Right lobe of liver (tissue), 4 donors: Measurements from ENCODE around the gene BZW1.

Experiments used
- CTCF ChIP-seq, 4 donors: fragments of 200-600 bp in 3 of 4; fragments of 450-650 bp in 1 of 4; IDR thresholded peaks; one replicate each; pipeline versions ENCODE4 v1.5.1 to v1.8.0; 2016 to 2022; ENCODE audit warnings: antibody characterized with exemption in 4 of 4, mild to moderate bottlenecking in 2 of 4
- POLR2A ChIP-seq: fragments of 450-650 bp; IDR thresholded peaks from one replicate; pipeline ENCODE4 v1.6.1; 2017; ENCODE audit warnings: antibody characterized with exemption, mild to moderate bottlenecking
- donor health status: DM: no; HTN: no; CAD: no.
- donor health status: DM: no; HTN: no; CAD: no.
- donor health status: DM: no; HTN: yes; CAD: no.

- TF ChIP-seq POLR2A (no peak), CTCF (IDR thresholded peaks at IDR 0.05) (no peak)
These were observed 34.1 kb downstream of the BZW1 start for GRCh38 chr2:200845669-200846325.
